HG02938 (cell line): ENCODE results near the gene MTOR.
"Not testable (repeated sequence)": the region's sequence is repeated elsewhere in the genome, so short reads cannot be mapped to it uniquely, and the experiment has no call there.

Experiments used
- ATAC-seq: cut with Tn5 transposase; IDR thresholded peaks from one replicate; pipeline ENCODE4 v1.9.1; 2021; ENCODE audit warnings: mild to moderate bottlenecking, moderate library complexity; ENCODE audit not compliant: unreplicated experiment

MTOR gene

GRCh38 chr1:11187000-11187399 is 75.4 kb downstream of the MTOR start:
- no peak for ATAC-seq

DNA sequence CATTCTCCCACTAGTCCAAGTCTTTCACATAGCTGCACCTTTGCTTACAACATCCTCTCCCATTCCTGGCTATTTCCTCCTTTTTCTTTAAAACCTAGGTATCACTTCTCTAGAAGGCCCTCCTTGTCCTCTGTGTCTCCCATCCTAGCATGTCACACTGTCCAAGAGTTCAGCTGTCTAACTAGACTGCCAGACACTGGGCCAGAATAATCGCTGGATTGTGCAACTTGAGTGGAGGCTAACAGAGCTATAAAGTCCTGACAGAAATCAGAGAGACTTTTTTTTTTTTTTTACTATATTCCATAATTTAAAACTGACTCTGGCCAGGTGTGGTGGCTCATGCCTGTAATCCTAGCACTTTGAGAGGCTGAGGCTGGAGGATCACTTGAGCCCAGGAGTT is 77.4 kb downstream of the MTOR start:
- ATAC-seq: no peak

DNA sequence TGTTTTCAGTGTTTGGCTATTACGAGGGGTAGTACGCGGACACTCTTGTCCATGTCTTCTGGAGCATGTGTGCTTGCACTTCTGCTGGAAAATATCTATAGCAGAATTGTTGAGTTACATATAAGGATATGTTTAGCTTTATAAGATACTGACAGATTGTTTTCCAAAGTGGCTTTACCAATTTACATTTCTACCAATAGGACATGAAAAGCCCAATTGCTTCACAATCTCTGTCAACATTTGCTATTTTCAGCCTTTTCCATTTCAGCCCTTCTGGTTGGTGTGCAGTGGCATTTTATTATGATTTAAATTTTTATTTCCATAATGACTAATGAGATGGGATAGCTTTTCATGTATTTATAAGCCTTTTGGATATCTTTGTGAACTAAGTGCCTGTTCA is 79.5 kb downstream of the MTOR start:
- ATAC-seq: no peak

DNA sequence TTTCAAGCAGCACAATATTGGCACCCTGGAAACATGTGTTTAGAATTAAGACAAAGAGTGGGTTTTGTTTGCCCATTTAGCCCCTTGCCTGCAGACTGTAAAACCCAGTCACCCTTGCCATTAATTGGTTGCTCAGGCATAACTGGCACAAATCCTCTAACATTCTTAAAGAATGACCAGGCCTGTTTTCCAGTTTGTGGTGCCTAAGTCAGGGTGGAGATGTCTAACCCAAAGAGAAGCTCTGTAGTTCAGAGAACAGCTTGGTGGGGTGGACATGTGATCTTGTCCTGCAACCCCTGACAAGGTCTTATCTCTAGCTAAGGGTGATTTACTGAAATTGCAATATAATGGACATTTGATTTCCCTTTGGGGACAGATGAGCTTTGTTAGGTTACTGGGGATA is 82.0 kb downstream of the MTOR start:
- no peak for ATAC-seq

DNA sequence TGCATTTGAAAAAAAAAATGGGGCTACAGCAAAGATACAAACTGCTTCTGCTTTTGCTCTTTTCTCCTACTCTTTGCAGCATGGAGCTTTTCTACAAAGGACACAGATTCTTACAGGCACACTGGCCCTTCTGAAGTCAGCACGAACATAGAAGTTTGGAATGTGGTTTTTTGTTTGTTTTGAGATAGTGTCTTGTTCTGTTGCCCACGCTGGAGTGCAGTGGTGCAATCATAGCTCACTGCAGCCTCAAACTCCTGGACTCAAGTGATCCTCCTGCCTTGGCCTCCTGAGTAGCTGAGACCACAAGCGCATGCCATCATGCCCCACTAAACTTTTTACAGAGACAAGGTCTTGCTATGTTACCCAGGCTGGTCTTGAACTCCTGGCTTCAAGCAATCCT is 82.6 kb downstream of the MTOR start:
- ATAC-seq: not testable (repeated sequence)

DNA sequence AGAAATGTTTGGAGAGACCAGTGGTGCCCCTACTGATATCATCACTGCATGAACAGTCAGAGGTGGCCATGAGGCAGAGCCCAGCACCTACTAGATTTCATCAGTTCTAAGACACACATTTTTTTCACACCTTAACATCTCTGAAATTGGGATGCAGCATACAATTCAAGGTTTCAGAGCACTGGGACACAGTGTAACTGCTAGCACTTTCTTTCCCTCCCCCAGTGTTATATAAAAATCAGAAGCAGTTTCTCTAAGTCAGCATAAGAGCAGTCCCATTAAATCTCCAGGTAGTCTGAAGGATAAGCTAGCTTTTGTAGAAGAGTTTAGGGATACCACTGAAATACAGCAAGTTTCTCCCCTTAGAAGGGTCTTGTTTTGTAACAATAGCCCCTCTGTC is 83.2 kb downstream of the MTOR start:
- no peak for ATAC-seq

- ATAC-seq: no peak
Observed at GRCh38 chr1:11178021-11179015, 84.0 kb downstream of the MTOR start.

DNA sequence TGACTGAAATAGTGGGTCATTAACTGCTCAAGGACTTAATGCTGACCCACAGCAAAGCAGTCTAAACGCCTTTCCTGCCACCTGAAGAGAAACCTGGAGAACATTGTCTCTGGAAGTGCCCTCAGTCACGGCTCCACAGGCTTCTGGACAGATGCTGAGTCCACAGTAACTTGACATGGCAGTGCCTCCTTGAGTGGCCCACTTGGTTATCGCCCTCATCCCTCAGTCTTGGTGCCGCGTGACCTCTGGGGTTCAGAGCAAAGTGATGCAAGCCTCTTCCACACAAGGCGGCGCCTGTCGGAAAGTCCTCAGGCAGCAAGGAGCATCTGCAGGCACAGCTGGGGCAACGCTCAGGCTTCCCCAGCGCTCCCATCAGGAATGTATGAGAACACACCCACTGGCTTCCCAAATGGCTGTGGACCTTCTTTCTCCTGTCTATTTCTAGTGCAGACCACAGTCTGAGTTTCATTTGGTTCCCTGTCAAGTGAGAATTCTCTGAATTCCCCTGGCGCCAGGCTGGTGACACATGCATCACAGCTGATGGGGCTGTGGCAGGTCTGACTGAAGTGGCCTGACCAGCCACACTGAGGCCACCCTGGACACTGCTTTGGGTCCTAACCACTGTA is 86.2 kb downstream of the MTOR start:
- ATAC-seq: no peak

GRCh38 chr1:11175461-11175860 is 86.9 kb downstream of the MTOR start:
- ATAC-seq: no peak

DNA sequence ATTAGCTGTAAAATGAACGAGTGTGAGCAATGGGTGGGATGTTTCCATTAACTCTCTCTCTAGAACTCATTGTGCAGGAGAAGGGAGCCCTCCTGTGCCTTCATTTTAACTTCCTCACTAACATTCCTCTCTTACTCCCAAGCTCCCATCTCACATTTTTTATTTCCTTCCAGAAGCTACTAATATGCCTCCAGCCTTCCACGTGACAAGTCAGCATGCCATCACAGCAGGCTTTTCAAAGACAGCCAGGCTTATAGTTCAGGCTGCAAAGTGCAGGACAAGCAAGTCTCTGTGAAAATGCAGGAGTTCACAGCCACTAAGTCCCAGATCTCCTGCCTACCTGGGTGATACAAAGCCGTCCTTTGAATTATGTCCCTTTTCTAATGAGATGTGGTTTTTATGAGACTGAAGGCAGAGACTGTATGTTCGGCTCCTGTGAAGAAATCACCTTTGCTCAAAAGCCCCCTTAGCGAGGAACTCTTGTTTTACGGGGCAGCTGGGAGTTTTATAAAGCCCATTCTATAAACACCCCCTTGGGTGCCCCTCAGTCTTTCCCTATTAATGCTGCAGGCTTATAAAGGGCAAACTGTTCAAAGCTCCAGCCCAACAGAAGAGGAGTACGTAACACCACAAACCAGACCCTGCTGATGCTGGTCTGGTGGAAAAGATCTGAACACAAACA is 87.9 kb downstream of the MTOR start:
- no peak for ATAC-seq

DNA sequence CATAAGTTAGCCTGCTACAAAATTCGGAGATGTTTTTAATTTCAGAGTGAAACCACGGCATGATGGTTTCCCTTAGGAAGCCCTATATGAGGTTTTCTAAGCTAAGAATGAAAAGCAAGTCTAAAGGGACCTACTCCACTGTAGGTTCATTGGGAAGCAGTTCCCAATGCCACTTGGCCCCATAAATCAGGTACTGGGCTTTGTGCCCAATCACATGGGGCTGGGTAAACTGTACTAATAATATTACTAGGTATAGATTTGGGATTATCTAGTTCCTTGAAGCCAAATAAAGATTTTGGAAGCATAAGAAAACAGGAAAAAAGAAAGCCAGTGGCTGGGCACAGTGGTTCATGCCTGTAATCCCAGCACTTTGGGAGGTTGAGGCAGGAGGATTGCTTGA is 92.2 kb downstream of the MTOR start:
- ATAC-seq: no peak

DNA sequence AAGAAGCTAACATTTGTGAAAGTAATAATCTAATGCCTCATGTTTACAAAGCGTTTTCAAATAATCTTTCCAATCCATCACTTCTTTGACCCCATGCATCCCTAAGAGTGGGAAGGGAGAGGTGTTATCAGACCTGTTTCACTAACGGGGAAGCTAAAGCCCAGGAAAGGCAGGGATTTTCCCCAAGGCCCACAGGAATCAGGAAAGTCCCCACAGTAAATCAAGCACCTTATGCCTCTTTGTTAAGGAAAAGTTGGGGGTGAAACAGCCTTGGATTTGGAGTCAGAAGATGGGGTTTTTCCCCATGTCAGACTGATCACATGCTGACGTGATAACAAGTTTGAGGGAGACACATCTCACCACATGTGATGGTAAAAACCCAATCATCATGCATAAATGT is 93.1 kb downstream of the MTOR start:
- ATAC-seq: no peak

DNA sequence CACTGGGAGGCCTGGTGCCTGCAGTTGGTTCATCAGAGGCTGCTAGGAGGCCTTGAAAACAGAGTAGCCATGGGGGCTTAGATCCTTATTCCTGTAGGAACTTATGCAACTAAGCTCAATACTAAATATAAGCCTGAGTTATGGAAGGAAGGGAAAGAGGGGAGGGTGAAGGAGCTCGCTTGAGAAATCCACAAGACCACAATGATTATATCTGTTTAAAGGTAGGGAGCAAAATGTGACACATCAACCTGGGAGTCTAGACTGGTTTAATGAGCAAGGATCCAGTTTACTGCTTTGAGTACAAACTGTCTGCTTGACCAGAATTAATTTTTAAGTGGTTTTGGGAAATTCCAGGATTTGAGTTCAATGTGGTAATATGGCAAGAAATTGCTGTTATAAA is 93.6 kb downstream of the MTOR start:
- no peak for ATAC-seq

DNA sequence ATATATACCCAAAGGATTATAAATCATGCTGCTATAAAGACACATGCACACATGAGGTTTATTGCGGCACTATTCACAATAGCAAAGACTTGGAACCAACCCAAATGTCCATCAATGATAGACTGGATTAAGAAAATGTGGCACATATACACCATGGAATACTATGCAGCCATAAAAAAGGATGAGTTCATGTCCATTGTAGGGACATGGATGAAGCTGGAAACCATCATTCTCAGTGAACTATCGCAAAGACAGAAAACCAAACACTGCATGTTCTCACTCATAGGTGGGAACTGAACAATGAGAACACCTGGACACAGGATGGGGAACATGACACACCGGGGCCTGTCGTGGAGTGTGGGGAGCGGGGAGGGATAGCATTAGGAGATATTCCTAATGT is 95.6 kb downstream of the MTOR start:
- ATAC-seq: not testable (repeated sequence)

GRCh38 chr1:11162752-11163151 is 99.6 kb downstream of the MTOR start:
- ATAC-seq: not testable (repeated sequence)

GRCh38 chr1:11158720-11159321 is 103.5 kb downstream of the MTOR start:
- no peak for ATAC-seq

DNA sequence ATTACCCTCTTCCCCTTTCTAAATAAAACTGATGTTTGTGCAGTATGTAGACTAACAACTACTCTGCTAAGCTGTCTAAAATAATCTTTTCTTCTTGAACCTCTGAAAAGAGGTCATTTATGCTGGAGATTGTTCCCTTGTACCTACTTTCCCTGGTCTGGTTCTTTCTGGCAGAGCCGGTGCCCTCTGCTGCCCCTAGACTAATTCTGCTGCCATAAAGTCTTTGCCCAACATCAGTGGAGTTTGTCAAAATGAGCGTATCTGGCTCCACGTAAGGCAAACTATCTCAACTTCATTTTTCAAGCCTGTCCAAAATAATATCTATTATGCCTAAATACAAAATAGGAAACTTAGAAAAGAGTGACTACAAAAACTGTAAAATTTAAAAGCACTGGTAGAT is 104.1 kb downstream of the MTOR start:
- no peak for ATAC-seq

GRCh38 chr1:11157867-11158266 is 104.5 kb downstream of the MTOR start:
- no peak for ATAC-seq

DNA sequence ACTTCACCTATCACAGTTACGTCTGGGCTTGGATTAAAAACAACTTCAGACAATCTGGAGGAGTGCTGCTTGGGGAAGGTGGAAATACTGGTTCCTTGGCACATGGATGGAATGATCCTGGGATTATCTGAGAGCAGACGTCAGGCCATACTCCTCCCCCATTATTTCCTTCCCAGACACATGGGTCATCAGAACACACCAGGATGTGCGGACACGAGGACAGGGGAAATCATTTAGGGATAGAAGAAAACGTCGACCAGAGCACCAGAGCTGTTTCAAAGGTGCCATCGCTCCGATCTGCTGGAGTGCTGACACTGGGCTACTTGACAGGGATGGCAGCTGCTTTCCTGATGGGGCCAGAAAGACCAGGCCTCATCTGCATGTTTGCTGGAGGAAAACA is 105.0 kb downstream of the MTOR start:
- no peak for ATAC-seq

GRCh38 chr1:11156963-11157362 is 105.4 kb downstream of the MTOR start:
- no peak for ATAC-seq

- no peak for ATAC-seq
Observed at GRCh38 chr1:11156441-11156840, 105.9 kb downstream of the MTOR start.
